Measurements from ENCODE around the gene H1-8.
"Not testable (repeated sequence)": the region's sequence is repeated elsewhere in the genome, so short reads cannot be mapped to it uniquely, and the experiment has no call there.

Gene H1-8

DNA sequence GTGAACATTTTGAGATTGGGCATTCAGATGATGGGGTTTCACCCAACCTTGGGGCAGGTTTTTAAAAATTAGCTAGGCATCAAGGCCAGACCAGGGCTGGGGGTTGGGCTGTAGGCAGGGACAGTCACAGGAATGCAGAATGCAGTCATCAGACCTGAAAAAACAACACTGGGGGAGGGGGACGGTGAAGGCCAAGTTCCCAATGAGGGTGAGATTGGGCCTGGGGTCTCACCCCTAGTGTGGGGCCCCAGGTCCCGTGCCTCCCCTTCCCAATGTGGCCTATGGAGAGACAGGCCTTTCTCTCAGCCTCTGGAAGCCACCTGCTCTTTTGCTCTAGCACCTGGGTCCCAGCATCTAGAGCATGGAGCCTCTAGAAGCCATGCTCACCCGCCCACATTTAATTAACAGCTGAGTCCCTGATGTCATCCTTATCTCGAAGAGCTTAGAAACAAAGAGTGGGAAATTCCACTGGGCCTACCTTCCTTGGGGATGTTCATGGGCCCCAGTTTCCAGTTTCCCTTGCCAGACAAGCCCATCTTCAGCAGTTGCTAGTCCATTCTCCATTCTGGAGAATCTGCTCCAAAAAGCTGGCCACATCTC, 8.4 kb upstream of the H1-8 start:
- DNase-seq = no peak

DNA sequence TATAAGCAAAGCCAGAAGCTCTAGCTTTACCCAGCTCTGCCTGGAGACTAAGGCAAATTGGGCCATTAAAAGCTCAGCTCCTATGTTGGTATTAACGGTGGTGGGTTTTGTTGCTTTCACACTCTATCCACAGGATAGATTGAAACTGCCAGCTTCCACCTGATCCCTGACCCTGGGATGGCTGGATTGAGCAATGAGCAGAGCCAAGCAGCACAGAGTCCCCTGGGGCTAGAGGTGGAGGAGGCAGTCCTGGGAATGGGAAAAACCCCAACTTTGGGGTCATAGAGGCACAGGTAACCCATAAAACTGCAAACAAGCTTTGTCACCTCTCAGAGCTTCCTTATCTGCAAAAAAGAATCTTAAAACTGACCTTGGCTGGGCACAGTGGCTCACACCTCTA, 7.9 kb upstream of the H1-8 start:
- DNase-seq = no peak

DNA sequence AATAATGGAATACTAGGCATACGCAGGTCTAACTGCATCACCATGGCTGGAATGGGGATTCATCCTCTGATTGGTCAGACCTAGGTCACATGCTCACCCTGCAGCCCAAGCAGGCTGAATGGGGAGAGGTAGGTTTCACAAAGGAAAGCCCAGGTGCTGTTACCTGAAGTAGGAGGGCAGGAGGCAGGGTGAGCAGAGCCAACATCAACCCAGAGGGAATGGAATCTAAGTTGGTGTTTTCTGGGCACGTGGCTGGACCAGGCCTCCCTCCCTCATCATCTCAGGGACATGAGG, 6.7 kb upstream of the H1-8 start:
- DNase-seq = no peak

DNA sequence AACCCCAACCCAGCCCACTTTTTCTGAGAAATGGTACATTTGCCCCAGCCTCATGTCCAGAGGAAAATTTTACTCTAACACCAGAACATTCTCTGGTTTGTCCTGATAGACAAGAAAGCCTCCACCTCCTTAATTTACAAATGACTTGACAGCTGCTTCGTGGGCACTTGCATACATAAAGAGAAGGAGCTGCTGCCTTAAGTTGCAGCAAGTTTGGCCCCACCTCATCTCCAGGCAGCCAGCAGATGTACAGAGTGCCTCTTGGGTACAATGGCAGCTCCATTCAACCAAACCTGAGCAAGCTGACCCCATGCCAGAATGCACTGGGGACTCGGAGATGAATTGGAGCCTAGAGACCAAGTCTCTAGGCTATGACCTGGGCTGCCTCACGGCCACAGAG, 6.2 kb upstream of the H1-8 start:
- DNase-seq = no peak

DNA sequence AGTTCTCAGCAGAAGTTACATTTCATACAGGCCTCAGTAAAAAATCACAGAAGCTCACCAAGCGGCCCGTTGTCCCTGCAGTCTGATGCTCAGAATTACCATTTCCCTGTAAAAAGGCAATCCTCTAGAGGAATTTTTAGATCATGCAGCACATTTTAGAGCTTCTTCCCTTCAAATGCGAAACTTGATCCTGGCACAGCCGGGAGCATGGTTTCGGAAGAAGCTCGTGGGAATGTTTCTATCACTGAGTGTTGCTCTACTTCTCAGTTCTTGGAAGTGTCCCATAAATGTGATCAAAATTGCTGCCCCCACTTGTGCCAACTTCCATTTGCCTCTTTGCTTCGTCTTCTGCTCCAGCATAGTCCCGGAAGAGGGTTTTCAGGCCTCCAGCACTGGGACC, 3.8 kb upstream of the H1-8 start:
- DNase-seq = no peak

DNA sequence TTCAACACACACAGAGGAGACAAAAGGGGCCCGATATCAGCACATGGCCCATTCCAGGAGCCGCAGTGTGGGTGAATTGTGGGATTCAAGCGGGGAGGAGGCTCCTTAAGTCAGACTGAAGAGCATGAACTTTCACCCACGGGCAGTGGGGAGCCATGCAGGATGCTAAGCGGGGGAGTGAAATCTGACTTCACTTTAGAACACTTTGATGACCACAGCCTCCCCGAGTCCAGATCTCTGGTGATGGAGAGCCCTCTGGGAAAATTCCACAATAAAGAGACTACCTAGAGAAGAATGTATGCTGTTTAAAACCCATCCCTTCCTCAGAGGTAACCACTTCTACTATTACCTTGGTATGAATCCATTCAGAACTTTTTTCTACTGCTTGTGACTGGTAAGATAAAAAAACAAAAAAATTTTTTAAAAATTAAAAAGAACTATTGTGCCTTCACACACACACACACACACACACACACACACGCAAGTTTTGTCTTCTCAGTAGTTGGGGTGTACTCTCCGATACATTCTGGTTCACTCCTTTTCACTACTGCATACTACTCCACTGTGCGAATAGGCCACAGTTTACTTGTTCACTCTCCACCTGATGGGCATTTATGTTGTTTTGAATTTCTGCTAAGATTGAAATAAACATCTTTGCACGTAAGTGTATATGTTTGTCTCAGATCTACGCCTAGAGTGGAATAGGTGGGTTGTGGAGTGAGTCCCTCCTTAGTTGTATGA, 2.0 kb upstream of the H1-8 start:
- no peak for DNase-seq

DNA sequence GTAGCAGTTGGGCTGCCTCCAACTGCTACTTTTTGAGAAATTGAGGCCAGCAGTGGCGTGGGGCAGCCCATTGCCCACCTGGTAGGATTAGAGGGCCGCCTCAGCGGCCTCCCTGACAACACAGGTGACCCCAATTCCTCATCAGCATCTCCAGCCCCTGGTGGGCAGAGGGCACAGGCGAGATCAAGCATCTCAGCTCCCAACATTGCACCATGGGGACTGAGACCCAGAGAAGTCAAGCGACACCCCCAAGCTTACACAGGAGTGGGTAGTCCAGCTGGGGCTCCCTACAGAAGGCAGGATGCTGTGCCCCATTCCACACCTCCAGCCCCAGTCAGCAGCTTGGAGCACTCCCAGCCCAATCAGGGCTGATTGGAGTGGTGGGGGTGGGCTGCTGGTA, 228 bp upstream of the H1-8 start:
- DNase-seq = no peak

DNA sequence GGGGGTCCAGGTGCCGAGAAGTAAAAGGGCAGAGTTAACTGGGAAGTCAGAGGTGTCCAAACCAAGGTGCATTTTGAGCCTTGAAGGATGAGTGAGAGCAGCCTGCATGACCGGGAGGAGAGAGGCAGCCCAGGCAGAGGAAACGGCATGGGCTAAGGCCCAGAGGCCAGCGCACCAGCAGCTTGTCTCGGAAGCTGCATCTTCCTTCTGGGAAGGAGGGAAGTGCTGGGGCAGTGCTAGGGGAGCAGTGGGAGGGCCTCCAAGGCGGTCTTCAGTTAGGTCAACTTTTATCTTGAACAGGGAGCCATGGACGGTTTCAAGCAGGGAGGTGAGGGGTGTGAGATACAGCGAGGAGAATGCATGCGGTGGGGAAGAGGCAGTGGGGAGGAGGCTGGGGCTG, 1.0 kb downstream of the H1-8 start:
- no peak for DNase-seq

DNA sequence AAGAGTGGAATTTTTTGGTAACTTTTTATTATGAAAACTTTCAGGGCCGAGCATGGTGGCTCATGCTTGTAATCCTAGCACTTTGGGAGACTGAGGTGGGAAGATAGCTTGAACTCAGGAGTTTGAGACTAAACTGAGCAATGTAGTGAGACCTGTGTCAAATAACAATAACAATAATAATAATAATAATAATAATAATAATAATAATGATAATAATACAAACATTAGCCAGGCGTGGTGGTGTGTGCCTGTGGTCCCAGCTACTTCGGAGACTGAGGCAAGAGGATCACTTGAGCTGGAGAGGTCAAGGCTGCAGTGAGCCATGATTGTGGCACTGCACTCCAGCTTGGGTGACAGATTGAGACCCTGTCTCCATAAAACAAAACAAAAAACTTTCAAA, 3.0 kb downstream of the H1-8 start:
- DNase-seq = not testable (repeated sequence)

DNA sequence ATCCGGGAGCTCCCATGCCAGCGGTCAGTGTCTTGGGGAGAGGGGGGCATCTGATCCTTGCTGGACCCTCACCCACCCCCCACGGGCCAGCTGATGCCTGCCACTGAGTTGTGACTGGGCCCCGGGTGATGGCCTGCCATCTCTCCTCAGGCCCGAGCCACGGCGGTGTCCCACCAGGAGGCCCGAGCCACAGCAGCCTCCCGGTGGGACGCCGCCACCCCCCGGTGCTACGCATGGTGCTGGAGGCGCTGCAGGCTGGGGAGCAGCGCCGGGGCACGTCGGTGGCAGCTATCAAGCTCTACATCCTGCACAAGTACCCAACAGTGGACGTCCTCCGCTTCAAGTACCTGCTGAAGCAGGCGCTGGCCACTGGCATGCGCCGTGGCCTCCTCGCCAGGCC, 4.3 kb downstream of the H1-8 start:
- no peak for DNase-seq

DNA sequence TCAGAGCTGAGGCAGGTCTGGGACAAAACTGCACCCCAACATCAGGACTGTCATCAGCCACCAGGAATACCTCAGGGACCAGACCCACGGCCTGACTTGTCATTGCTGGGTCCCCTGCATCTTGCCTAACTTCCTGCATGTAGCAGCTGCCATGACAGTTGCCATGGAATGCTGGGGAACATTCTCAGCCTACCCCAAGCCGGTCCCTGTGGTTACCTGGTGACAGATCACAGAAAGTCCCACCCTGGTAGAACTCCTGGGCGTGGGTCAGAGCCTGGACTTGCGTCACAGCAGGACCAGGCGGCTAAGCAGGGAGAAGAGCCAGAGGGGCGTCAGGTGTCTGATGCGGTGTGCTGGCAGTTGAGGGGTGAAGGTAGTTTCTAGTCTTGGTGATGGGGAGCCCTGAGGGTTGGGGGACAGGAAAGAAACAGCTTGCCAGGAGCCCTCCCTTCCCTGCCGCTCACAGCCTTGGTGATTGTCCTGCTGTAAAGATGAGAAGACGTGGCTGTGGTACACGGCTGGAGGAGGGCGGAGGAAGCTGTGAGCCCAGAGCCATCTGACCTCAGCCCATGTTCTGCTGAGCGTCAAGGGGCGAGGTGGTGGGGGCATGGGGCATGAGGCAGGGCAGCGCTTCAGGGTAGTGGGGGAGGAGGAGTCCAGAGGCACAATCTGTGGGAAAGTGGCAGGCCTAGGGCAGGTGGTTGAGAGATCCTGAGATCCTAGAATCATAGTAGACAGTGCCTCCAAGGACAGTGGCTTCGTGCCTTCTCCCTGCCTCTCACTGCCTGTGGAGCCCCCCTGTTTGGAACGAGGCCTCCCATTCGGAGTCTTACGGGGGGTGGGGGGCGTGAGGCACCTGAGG, 5.4 kb downstream of the H1-8 start:
- DNase-seq = no peak

DNA sequence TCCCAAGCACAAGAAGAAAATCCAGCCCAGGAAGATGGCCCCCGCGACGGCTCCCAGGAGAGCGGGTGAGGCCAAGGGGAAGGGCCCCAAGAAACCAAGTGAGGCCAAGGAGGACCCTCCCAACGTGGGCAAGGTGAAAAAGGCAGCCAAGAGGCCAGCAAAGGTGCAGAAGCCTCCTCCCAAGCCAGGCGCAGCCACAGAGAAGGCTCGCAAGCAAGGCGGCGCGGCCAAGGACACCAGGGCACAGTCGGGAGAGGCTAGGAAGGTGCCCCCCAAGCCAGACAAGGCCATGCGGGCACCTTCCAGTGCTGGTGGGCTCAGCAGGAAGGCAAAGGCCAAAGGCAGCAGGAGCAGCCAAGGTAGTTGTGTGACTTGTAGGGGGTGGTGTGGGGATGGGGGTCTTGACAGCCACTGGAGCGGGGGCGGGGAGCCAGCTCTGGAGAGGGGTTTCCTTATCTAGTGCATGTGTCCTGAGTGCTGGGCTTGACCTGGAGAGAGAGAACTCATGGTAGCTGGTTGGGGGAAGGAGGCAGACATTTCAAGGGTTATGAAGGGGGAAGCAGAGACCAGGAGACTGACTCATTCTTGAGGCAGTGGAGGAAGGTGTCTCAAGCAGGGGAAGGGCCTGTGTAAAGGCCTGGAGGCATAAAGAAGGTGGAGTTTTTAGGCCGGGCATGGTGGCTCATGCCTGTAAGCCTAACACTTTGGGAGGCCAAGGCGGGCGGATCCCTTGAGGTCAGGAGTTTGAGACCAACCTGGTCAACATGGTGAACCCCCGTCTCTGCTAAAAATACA, 6.2 kb downstream of the H1-8 start:
- DNase-seq = no peak

DNA sequence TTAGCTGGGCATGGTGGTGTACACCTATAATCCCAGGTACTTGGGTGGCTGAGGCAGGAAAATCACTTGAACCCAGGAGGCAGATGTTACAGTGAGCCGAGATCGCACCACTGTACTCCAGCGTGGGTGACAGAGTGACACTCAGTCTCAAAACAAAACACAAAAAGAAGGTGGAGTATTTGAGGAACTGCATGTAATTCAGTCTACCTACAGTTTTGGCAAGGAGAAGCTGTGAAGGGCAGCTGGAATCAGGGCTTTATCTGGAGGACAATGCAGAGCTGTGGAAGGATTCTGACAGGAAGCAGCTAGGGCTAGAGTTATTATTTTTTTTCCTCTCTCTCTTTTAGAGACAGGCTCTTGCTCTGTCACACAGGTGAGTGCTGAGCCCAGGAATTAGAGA, 6.8 kb downstream of the H1-8 start:
- DNase-seq = no peak

DNA sequence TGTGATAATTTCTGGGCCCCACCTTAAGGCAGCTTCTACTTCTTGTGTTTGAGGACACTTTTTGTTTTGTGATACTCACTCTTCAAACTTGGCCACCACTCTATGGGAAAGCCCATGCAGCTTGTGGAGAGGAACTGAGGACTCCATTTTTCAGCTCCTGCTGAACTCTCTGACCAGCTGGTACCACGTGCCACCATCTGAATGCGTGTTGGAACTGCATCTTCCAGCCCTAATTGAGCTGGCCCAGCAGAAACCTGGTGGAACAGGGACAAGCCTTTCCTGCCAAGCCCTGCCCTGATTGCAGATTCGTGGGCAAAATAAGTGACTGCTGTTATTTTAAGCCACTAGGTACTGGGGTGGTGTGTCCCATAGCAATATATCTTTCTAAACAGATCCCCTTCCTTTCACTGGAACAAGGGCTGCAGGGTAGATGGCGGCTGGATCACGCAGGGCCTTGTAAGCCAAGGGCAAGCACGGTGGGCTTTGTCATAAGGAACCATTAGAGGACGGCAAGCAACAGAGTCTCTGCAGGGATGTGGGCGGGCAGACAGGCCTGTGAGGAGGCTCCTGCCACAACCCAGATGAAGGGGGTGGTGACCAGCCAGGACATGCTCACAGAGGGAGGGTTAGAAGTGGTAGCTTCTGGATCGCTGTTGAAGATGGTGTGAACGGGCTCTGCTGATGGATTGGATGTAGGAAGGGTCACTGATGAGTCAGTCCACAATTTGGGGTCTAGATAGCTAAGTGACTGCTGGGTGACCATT, 9.5 kb downstream of the H1-8 start:
- DNase-seq = no peak

DNA sequence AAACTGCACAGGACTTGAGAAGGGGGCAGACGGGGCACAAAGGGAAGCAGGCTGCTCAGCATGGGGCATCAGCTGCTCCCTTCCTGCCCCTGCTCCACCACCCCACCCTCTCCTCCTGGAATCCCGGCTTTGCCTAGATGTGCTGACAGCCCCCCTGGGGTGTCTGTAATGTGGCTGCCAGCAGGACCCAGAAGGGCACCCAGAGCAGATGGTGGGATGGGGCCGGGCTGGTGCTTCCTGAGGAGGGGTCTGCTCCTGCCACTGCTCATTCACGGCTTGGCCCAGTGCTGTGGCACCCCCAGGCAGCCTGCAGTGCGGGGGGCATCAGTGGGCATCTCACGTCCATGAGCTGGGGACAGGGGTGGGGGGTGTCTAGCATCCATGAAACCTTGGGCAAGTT, 10.2 kb downstream of the H1-8 start:
- DNase-seq = no peak

DNA sequence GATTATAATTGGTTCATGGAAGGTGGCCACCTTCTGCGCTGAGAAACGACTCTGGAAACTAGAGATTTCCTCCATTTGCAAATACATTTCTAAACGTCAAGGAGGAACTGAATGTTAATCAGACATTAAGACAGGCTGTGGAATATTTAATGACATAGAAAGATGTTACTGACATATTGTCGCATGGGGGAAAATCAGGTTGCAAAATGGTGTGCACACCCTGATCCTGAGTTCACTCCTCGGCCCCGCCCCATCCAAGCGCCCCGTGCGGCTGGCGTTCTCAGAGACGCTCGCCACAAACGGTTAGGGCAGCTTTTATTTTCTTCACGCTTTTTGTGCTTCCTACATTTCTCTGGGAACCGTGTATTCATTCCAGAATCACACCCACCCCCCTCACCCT, 10.7 kb downstream of the H1-8 start:
- DNase-seq = no peak

DNA sequence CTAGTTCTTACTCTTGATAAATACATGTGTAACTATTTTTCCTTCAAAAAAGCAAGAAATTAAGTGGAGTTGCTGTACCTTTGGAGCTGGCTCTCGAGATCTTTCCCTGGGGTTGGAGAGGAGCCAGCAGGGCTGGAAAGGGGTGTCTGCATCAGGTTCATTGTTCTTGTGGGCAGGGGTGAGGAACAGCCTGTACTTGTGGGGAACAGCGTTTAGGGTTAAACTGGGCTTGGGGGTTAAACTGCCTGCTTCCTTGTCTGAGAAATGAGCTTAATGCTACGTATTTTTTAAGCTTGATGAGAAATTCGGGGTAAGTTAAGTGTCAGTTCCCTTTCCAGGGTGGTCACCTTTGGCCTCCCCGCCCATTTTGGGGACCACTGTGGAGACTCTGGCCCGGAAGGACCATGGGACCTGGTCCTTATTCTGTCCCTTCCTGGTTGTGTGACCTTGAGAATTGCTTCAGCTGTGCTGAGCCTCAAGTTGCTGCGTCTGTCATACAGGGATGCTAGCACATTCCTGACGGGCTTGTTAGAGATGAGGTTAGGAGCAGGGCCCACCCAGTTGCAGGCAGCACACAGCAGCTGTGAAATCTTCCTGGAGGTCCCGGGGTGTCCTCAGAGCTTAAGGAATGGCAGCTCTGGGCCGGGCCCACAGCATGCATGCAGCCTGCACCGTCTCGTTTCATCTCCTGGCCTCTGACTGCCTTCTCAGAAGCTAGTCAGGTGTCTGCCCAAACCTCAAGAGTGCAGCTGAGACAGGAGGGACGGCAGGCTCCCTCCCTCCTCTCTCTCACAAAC, 11.6 kb downstream of the H1-8 start:
- no peak for DNase-seq

DNA sequence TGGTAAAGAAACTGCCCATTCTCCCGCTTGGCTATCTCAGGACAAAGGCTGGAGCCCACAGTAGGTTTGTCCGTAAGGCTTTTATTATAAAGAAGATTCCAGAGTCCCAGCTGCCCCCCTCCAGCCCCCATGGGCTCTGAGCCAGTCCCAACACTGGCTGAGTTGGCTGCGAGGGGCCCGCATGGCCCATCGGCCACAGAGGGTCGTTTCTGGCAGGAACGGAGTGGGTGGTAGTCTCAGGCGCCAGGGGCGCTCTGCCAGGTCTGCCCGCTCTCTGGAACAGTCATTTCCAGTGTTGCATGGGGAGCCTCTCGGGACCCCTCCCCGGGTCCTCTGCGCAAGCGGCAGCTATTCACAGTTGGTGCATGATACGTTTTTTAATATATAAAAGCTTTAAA, 12.2 kb downstream of the H1-8 start:
- no peak for DNase-seq

DNA sequence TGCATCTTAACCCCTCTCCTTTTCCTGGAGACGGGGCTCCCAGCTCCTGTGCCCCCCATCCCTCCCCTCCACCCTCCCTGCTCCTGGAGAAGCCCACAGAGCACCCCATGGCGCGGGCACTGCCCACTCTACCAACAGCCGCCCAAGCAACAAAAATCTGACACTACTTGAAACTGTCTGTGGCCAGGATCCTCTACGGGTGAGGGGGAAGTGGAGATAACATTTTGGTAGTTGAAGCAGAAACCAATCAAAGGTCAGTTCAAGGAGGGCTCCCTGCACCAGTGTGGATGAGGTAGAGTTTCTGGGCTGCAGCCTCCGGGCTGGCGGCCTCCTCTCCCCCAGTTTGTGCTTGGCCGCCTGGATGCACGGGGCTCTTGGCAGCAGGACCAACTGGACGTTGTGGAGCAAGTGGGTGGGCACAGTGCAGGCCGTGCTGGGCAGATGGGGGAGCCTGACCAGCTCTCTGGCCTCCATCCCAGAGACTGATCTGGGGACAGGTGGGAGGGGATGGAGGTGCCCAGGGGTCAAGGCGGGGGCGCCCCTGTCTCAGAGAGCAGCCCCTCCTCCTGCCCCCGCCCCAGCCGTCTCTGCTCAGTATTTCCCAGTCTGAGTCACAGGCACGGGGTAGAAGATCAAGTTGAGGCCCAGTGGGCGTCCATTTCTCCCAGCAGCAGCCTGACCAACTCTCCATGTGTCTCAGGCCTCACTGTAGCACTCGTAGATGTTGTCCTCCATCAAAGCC, 12.8 kb downstream of the H1-8 start:
- DNase-seq = no peak

DNA sequence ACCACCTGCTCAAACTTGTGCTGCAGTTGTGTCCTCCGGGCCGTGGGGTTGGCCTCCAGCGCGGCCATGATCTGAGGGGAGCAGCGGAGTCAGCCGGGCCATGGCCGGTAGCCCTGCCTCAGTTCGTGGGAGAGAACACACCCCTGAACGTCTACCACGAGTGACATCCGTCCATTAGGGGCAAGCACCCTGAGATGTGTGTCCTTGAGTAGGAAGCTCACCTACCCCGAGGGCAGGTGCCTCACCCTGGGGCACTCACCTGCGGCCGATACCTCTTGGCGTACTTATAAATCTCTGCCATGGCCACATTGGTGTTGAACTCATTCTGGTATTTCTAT, 13.4 kb downstream of the H1-8 start:
- no peak for DNase-seq

DNA sequence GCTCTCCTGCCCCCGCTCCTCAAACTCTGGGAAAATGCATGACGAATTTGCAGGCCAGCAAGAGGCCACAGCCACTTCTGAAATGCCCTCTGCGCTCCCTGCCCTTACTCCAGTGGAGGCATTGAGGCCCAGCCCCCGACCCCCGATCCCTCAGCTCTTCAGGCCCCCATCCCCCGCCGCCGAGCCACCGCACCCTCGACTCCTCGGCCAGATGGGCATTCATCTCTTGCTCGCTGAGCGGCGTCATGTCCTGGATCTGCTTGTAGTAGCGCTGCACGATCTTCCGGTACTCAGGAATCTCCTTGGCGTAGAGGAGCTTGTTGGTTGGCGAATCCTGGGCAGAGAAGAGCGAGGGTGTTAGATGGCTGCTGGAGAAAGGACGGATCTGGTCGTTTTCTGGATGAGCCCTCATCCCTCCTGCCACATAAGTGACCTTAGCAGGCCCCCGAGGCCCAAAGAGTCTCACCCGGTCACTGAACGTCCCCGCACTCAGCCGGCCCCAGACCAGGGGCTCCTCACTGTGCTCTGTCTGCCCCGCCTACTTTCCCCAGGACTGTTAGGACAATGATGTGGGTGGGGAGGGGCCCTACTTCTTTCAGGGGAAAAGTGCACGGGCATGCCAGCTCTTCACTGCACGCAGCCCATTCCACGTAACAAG, 14.0 kb downstream of the H1-8 start:
- no peak for DNase-seq

Measured in activated effector memory CD4-positive, alpha-beta T cell treated with Interleukin-2 at 50 U/mL for 16 hours (primary cell).